NOMO-1 (cell line): ENCODE measurements around the gene KIF21B.

ENCODE experiments used
- DNase-seq, 2 experiments: peaks; one replicate each; lab custom pipeline; 2025; ENCODE audit not compliant: unreplicated experiment in 2 of 2; lab: John Stamatoyannopoulos, UW

KIF21B gene

DNA sequence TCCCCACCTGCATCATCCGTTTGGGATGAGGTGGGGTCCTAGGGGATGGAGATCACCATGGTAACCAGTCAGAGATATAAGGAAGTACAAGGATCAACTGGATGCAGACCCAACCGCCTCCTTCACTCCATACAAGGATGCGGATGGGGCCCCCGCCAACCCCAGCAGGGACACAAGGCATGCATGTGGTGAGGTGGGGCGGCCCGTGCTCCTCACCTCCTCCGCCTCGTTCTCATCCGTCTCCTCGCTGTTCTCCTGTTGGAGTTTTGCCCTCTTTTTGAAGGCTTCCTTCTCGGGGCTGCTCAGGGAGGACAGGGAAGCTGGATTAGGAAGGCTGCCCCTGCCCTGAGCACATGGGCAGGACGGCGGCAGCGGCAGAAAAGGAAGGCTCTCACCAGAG, 23.8 kb downstream of the KIF21B start:
- no peak for DNase-seq

GRCh38 chr1:200998323-200998722, 25.2 kb downstream of the KIF21B start:
- DNase-seq = no peak

GRCh38 chr1:200992382-200993048, 31.0 kb downstream of the KIF21B start:
- DNase-seq = no peak

- DNase-seq = no peak
Measured at GRCh38 chr1:200991097-200991614, 32.4 kb downstream of the KIF21B start.

- DNase-seq = no peak
Measured at GRCh38 chr1:200990114-200990513, 33.4 kb downstream of the KIF21B start.

- DNase-seq = no peak
Measured at GRCh38 chr1:200989337-200989736, 34.2 kb downstream of the KIF21B start.

DNA sequence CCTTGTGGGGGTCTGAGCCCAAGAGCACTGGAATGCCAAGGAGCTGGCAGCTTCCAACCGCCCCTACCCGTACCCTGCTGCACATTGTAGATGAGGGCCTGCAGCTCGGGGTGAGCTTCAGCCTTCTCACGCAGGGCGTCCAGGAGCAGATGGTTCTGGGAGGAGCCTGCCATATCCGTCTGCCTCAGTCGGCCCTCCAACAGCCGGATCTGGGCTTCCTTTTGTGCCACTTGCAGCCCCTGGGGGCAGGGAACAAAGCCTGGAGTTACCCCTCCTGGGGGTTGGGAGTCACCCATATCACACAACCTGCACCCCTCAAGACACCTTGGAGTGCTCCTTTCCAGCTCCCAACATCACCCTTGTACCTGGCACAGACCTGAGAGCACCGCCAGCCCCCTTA, 34.8 kb downstream of the KIF21B start:
- DNase-seq = no peak

DNA sequence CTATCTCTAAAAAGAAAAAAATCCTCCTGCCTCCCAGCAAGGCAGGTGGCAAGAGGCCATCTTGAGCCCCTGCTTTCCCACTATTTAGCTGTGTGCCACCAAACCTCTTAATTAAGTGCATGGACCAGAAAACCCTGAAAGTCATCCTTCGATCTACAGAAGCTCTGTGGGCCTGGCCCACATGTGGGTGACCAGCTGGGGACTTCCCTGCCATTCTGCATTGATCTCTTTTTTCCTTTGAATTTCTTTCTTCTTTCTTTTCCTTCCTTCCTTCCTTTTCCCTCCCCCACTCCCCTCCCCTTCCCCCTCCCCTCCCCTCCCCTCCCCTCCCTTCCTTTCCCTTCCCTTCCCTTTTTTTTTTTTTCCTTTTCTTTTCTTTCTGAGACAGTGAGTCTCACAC, 38.0 kb downstream of the KIF21B start:
- no peak for DNase-seq

- no peak for DNase-seq
Measured at GRCh38 chr1:200983035-200983561, 40.4 kb downstream of the KIF21B start.

- no peak for DNase-seq
Measured at GRCh38 chr1:200982071-200982945, 41.2 kb downstream of the KIF21B start.

GRCh38 chr1:200981278-200981677, 42.2 kb downstream of the KIF21B start:
- DNase-seq = no peak

DNA sequence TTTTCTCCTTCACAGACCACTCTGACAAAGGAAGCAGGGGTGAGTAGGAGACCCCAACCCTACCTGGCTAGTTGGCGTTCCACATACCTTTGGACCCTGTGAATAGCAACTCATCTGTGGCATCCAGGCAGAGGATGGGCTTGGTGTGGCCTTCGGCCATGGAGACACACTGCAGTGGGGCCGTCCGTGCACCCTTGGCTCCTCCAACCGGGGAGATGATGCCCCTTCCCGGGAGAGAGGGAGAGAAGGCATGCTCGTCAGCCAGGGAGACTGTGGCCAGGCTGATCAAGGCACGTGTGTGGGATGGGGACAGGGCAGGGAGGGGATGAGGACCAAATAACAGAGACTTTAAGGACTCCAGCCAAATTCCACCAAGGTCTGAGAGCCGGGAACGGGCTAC, 42.6 kb downstream of the KIF21B start:
- no peak for DNase-seq

- no peak for DNase-seq
Measured at GRCh38 chr1:200980452-200980772, 43.1 kb downstream of the KIF21B start.

DNA sequence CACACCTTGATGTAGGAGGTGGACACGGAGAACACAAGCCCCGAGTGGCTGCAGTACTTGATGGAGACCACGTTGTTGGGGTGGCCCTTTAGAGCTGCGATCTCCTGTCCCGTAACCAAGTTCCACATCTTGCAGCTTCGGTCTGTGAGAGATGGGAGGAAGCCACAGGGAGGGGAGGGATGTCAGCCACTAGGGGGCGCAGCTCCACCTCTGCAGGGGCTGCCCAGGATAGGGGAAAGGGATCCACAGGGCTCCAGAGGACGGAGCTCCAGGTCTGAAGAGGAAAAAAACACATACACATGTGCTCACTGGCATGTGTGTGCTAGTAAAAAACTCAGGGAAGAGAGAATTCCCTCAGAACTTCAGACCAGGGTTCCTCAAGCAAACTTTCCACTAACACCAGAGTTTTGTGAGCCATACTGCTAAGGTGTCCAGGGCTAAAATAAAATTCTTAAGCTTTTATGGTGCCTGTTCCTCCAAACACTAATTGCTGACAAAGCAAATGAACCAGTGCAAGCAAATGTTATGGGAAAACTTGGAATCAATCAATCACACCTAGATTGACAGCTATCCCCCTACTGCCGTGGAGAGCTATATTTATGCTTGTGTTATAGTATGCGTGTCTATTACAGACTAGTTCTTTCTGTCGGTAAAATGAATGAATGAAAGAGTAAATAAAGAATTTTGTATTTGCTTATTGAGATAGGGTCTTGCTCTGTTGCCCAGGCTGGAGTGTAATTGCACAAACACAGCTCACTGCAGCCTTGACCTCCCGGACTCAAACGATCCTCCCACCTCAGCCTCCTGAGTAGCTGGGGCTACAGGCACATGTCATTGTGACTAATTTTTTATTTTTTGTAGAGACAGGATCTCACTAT, 43.7 kb downstream of the KIF21B start:
- DNase-seq = peak in 1 of 2 experiments; percentile 44

DNA sequence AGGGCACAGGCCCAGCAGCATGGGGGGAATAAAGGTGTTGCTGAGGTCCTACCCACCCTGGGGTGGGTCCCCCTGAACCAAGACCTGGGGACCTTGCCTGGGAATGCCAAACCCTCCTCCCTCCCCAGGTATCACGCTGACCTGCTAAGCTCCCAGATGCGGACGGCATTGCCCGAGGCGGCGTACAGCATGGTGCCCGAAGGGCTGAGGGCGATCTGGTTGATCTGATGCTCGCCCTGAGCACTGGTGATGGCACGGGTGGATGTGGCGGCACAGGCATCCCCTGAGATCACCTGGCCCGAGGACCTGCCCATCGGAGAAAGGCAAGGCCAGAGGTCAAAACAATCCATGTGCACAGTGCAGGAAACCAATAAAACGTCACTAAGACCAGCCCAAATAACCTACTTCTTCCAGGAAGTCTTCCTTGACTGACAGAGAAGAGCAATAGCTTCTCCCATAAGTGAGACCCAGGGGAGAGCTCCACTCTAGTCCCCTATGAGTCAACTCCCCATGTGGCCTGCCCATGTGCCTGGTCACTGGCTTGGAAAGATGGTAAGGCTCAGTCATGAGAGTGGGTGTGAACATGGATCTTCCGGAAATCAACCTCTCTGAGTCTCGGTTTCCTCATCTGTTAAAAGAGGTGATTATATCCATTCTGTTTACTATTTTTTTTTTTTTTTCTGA, 46.3 kb downstream of the KIF21B start:
- no peak for DNase-seq

DNA sequence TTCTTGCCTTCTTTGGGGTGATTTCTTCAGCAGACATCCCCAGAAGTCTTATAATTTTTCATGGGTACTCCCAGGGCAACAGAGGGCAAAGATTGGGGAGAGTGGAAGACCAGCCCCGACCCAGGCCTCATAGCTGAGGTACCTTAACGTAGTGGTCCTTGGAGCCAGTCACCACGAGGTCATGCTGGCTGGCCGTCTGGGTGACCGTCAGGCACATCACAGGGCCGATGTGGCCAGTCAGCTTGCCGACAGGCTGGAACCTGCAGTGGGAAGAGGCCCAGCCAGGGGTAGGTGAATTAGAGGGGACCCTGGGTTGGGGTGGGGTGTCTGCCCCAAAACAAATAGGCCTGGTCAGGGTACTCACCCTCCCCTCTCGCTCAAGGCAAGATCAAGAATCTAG, 46.9 kb downstream of the KIF21B start:
- DNase-seq = no peak

GRCh38 chr1:200975458-200975857, 48.1 kb downstream of the KIF21B start:
- DNase-seq = no peak

DNA sequence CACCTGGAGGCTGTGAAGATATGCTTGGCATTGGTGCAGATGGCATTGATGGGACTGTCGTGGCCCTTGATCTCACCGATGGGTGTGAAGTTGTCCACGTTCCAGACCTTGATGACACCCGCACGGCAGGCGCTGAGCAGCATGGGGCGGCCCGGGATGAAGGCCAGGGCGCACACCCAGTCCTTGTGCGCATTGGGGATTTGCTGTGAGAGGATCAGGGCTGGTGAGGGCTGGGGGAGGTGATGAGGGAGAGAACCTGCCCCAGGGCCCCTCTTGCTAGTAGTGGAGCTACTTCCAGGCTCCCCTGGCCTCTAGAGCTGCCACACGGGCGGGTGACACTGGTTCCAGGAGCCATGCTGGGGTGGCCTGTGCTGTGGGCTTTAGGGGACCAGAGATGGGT, 48.8 kb downstream of the KIF21B start:
- no peak for DNase-seq

DNA sequence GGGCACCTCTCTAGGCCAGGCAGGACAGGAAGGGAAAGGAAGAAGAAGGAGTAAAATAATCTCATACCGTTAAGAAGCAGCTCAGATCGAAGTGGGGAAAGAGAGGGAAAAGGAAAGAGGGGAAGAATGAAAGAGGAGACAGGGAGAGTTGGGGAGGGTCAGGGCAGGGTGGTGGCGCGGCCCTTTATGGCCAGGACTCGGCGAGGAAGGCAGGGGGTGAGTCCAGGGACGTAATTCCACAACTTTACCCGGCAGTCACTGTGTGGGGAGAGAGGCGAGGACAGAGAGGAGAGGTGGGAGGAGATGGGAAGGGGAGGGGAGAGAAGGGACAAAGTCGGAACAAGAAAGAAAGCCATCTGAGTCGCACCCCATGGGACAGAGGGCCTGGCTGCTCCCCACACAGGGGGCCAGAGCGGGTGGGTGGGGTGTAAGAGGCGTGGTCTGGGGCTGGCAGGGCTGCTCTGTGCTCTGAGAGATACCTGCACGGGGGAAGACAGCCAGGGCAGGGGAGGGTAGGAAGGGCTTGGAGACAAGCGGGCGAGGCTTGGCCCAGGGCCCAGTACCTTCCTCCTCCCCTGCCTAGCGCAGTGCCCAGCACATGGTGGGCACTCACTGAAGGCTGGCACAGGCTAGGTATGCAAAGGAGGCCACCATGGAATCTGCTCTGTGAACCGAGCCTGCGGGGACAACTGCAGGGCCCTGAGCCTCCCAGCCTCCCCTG, 49.4 kb downstream of the KIF21B start:
- DNase-seq = no peak
